ENCODE results near the gene SLFNL1.

GRCh38 chr1:41018018-41018410 is 3.5 kb downstream of the SLFNL1 start:
- no peak for TF ChIP-seq POLR2A (IDR thresholded peaks at IDR 0.05; ENCODE audit: low read depth, low read length)
- TF ChIP-seq POLR2AphosphoS5 (IDR thresholded peaks at IDR 0.05; ENCODE audit: low read depth, low read length), result no peak
